ENCODE data around the gene SHROOM1.

DNA sequence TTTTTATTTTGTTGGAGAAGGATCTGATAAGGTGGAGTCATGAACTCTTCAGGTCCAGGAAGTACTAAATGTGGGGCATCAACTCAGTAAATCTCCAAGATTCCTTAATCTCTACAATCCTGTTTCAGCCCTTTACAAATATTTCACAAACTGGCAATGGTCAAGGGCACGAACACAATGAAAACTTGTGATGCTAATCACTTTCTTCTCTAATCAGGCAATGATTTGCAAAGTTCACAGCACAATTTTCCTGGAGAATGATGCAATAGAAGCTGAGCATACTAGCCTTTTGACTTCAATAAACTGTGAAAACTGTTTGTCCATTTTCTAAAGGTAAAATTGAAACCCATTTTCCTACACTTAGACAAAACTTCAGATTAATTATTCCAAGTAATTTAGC lies 18.9 kb upstream of the SHROOM1 start:
- no peak for TF ChIP-seq CTCF (IDR thresholded peaks at IDR 0.05)
- no peak for TF ChIP-seq POLR2A (IDR thresholded peaks at IDR 0.05)
- no peak for TF ChIP-seq EP300 (IDR thresholded peaks at IDR 0.05)

Measured in ovary (tissue), 3 donors.